NCI-H526 (cell line): ENCODE data around the gene NIT2.
"Not testable (repeated sequence)": the region's sequence is repeated elsewhere in the genome, so short reads cannot be mapped to it uniquely, and the experiment has no call there.

Experiments
- DNase-seq, 2 experiments: peaks; one replicate each; lab custom pipeline; 2025; lab: John Stamatoyannopoulos, UW

Gene NIT2, protein sequence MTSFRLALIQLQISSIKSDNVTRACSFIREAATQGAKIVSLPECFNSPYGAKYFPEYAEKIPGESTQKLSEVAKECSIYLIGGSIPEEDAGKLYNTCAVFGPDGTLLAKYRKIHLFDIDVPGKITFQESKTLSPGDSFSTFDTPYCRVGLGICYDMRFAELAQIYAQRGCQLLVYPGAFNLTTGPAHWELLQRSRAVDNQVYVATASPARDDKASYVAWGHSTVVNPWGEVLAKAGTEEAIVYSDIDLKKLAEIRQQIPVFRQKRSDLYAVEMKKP

DNA sequence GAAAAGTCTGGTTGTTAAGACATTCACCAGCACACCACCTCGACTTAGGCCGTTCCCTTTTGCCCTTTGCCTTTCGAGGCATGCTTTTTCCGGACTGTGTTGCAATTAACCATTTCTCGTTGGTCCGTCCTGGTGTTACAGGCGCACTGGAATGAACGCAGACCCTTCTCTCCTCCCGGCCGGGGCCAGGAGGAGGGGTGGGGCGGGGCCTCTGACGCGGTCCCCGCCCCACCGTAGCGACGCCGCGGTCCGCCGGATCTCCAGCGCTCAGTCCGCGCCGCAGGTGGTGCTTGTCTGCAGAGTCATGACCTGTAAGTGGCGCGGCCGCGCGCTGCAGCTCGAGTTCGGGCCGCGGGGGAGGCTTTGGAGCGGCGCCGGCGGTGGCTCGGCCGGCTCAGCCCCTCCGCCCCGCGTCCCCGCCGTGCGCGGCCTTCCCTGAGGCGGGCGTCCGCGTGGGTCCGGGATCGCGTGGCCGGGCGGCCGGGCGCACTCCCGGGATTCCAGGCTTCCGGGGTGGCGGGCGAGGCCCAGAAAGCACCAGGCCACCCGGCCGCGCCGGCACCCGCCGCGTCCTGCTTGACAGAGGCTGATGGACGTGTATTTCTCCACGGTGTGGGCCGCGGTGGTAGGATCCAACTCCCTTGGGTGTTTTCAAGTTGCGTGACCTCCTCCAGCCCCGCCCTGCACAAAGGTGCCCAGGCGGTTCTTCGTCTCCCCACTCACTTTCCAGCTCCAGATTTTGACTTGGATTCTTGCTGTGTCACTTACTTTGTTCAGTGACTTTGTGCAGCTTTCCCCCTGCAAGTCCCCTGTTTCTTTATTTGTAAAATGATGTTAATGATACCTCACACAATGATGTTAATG is at the start of gene NIT2:
NIT2 (plus strand) TSS at position 270 of the 864 bp plus-strand sequence; CDS start at position 305, 35 bp downstream.
- DNase-seq, result peak; percentile 24 to 88

DNA sequence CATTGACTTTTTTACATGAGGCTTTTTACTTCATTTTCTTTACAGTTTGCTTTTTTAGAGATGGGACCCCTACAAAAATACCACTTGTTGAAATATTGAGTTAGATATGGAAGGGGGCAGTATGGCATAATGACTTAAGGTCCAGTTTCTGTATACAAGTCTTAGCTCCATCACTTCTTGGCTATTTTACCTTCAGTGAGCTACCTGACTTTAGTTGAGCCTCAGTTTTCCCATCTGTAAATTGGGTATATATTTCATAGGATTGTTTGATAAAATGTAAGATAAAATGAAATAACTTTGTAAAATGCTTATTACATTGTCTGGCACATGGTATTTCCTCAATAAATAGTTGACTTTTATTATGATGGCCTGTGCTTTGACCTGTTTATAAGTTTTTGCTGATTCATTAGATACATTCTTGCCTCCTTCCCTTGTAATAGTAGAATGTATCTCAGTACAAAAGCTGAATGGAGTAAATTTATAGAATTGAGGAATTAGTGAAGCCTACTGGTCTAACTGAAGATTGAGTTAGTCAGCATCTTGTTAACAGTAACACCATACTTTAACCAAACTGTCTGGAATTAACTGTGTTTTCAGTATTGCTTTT is 46.2 kb upstream of the NIT2 start:
- no peak for DNase-seq

DNA sequence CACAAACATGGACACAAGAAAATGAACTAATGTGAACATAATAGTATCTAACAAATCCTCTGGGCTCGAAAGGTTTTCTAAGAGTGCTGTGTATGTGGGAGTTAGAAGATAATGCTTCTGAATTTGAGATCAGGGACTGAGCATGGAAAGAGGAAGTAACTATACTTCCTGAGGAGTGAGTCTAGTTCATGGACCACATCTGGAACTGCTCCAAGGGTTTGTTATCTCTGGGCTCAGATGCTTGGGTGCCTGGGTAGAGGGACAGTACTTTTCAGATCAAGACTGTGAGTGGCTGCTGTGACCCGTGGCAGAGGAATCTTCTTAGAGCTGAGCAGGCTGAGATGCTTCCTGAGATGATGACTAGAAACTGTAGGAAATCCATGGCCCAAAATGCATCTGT is 45.2 kb upstream of the NIT2 start:
- DNase-seq, result no peak

DNA sequence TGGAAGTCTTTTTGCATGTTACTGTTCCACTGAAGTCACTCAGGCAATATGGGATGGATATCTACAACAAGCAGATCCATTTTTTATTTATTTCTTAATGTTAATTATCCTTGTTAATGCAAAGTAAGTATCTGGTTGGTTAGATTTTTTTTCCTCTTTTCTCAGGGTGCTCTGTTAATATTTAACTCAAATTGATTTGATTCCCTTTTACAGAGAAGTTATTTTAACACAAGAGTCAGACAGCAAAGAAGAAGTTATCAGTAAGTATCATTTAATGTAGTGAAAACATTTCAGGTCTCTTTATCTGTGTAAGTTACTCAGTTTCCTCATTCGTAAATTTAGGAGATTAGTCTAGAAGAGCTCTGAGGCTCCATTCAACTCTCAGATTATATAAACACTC is 39.5 kb upstream of the NIT2 start:
- no peak for DNase-seq

DNA sequence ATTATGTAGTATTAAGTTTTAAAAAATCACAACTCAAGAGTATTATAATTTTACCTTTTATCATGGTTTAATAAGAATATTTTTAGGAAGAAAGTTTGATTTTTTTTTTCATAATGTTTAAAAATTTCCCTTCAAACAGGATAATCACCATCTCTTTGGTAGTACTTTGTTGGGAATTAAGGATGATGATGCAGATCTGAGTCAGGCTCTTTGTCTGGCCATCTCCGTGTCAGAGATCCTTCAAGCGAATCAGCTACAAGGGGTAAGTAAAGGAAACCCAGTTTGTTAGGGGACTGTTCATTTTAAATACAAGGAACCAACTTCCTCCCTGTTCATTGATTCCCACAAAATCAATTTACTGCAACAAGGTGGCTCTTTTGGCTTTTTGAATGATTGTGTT is 36.8 kb upstream of the NIT2 start:
- no peak for DNase-seq

DNA sequence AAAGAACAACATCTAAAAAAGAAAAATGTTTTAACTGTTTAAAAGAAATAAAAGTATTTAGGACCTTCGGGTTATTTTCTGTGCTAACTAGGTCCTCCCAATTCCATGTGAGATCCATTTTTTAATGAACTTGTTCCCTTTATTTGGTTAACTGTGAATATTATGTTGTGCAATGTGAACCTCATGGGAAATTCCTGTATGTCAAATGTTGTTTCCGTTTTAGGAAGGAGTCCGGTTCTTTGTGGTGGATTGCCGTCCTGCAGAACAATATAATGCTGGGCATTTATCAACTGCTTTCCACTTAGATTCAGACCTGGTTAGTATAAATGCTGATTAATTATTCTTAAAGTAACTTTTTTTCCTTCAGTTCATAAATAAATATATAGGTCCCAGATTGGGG is 35.5 kb upstream of the NIT2 start:
- no peak for DNase-seq

DNA sequence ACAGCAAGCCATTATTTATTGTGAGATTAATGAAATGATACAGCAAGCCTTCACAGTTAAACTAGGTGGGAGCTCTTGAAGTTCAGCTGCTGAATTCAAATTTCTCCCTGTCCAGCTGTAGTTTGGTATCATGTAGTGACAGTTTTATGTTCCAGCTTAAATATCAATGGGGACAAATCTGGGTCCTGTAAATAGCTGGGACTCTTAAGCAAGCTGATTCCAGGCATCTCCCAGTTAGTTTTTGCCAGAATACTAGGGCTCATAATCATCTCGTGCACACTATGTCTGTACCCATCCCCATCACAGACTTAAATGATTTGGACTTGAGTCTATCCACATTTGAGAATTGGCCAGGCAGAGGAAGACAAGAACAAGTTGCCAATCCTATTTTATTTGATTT is 27.9 kb upstream of the NIT2 start:
- no peak for DNase-seq

DNA sequence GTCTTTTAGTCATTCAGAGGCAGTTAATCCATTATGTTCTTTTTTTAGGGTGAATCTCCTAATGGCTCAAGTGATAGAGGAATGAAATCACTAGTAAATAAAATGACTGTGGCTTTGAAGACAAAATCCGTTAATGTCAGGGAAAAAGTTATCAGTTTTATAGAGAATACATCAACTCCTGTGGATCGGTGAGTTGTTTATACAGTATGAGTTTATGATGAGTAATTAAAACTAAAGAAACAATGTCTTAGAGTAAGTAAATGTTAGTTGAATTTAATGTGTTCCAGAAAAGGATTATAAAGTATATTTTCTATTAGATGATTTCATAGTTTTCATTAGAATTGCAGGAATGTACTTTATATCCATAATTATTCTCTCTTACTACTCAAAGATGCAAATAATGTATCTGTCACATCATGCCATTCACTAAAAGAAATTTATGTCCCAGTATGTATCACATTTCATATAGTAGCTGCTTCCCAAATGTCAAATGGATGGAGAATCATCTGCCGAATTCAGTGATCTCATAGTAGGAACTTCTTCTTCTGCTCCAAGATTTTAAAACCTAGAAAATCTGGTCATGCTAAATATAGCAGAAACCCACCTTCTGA is 24.1 kb upstream of the NIT2 start:
- no peak for DNase-seq

DNA sequence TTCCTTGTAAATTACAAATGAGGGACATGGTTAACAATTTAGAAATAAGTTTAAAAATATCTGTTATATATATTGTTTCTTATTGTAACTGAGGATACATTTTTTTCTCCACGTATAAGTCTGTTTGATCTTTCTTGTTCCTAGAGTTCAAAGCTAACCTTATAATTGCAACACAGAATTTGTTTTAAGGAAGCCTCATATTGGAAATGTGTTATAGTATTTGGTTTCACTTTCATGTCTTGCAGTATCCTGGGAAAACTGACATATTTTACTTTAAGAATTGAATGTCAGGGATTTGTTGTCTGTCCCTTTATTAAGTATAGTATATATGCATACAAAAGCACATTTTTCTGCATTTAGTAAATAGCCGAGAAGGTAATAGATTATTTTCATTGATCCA is 23.5 kb upstream of the NIT2 start:
- DNase-seq, result no peak

DNA sequence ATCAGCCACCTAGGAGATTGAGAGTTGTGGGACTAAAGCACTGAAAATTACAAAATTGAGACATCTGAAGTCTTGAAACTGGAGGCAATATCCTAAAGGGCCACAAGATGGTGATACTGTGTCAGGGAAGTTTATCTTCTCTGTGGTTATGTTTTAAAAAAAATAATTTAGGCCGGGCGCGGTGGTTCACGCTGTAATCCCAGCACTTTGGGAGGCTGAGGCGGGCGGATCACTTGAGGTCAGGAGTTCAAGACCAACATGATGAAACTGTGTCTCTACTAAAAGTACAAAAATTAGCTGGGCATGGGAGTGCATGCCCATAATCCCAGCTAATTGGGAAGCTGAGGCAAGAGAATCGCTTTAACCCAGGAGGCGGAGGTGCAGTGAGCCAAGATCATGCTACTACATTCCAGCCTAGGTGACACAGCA is 17.9 kb upstream of the NIT2 start:
- peak; percentile 30 to 69 for DNase-seq

DNA sequence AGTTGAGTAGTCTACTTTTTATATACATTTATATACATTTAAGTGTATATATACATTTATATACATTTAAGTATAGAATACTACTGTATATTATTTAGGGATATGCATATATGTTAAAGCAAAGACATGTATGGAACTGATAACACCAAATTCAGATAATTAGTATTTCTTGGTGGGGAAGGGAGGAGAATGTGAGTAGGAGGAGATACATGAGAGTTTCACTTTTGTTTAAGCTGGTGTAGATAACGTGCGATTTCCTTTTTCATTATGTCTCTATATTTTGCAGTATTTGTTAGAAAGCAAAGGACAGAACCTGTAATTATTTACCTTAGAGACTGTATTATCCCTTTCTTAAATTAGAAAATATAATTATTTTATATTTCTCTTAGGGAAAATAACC is 16.6 kb upstream of the NIT2 start:
- no peak for DNase-seq

DNA sequence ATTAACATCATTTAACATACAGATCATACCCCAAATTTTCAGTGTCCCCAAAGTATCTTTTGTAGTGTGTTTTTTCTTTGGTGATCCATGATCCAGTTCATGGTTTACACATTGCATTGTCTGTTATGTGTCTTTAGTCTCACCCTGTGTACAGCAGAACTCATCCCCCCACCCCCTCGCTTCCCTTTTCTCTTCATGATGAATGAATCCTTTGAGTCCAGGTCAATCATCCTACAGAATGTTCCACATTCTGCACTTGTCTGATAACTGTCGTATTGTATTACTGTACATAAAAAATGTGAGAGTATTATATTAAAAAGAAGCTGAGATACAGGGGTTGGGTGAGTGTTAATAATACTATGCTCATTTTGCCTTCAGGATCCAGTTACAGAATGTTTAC is 14.6 kb upstream of the NIT2 start:
- no peak for DNase-seq

DNA sequence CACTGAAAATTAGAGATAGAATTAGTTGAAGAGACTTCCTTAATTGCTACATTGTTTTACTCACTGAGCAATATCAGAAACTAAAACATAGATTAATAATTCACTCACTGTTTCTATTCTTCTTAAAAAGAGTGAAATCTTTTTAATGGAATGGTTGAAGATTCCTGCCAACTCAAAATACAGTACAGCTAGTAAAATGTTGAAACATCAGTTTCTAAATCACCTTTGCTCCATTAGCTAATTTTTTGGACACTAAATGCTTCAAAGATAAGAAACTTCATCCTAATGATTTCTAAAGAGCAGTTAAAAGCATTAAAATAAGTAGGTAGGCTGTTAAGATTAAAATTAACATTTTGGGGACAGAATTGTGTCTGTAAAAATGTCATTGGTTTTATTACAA is 10.5 kb upstream of the NIT2 start:
- no peak for DNase-seq

DNA sequence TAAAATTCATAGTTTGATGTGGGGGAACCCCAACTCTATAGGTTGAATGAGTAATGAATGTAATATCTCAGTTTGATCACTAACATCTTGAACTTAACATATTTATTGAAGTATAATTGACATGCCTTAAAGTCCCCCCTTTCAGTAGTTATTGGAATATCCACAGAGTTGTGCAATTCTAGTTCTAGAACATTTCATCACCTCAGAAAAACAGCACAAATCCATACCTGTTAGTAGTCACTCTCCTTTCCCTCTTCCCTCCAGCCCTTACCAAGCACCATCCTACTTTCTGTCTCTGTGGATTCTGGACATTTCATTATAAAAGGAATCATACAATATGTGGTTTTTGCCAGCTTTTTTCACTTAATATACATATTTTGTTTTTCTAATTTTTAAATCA is 8.7 kb upstream of the NIT2 start:
- no peak for DNase-seq

DNA sequence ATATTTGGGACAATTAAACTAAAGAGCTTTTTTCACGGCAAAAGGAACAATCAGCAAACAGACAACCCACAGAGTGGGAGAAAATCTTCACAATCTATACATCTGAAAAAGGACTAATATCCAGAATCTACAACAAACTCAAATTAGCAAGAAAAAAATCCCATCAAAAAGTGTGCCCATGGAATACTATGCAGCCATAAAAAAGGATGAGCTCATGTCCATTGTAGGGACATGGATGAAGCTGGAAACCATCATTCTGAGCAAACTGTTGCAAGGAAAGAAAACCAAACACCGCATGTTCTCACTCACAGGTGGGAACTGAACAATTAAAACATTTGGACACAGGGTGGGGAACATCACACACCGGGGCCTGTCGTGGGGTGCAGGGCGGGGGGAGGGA is 7.2 kb upstream of the NIT2 start:
- DNase-seq, result not testable (repeated sequence)

DNA sequence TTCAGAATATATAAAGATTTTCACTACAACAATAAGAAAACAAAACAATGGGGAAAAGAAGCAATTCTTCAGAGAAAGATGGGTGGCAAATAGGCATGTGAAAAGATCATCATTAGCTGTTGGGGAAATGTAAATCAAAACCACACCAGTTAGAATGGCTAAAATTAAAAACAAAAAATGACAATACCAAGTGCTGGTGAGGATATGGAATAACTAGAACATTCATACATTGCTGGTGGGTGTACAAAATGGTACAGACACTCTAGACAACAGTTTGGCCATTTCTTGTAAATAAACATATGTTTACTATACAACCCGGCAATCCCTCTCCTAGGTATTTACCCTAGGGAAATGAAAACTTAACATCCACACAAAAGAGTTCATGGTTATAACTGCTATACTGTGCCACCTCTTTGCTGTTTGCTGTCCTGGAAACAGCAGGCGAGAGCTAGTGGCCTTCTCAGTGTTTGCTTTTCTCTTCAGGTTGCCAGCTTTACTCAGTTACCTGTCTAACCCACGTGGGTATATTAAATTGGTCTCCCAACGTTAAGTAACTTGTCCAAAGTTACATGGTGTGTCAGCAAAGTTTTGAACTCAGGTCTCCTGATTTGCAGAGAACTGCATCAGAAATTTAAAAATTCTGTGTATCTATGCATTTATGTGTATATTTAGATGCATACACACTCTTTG is 4.6 kb upstream of the NIT2 start:
- no peak for DNase-seq

DNA sequence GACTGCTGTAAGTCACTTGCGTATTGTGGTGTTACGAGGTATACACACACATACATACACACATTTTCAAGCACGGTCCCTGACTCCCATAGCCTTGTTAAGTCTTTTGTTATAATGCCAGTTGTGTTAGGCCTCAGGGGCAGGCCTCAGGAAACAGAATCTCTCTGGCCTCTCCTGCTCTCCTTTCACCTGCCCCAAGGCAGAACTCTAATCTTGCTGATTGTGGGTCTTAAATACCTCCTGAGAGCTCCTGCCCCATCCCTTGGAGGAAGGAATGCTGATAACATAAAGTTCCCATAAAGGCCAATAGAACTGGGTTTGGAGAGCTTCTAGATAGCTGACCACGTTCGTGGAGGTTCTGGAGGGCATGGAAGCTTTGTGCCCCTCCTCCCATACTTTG is 3.9 kb upstream of the NIT2 start:
- DNase-seq, result no peak

DNA sequence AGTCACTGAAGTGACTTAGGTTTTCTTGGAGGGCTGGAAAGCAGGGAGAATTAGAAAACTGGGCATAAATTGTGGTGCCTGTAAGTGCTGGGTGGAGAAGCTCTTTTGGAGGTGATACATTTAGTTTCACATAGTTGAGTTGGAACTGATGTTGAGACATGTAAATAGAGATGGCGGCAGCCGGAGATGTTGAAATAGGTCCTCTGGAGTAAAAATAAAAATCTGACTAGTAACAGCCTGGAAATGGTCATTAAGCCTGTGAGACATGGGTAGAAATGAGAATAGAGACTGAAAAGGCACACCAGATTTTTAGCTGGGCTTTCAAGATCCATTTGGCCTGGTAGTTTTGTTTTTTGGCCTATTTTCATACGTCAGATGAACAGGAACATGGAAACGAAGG is 2.9 kb upstream of the NIT2 start:
- no peak for DNase-seq

DNA sequence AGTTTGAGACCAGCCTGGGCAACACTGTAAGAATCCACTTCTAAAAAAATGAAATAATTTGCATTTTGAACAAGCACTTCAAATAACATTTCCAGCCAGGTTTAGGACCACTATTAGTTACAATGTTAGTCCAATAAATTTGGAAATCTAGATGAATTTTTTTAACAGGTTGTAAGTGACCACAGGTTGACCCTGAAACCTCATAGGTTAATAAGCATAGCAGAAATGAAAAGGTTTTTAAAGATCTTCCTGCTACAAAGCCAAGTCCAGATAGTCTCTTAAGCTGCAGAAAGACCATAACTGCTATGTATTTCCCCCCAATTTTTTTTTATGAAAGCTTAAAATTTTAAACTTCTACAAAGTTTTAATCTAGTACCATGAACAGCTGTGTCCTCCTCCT is 1.5 kb upstream of the NIT2 start:
- no peak for DNase-seq

DNA sequence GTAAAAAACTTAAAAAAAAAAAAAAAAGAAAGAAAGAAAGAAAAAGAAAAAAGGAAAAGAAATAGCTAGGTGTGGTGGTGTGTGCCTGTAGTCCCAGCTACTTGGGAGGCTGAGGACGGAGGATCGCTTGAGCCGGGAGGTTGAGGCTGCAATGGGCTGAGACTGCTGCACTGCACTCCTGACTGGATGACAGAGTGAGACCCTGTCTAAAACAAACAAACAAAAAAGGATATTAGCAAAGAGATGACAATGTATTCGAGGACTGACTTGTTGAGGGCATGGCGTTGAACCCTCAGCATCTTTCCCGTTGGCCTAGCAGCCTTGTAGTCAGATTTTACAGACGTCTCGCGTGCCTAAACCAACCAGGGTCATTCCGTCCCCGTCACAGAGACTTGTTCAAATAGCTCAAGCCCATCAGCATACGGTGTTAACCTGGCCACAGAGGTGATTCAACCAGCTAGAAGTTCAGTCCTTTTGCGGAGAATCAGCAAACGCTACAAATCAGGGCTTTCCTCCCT is 528 bp upstream of the NIT2 start:
- no peak for DNase-seq

DNA sequence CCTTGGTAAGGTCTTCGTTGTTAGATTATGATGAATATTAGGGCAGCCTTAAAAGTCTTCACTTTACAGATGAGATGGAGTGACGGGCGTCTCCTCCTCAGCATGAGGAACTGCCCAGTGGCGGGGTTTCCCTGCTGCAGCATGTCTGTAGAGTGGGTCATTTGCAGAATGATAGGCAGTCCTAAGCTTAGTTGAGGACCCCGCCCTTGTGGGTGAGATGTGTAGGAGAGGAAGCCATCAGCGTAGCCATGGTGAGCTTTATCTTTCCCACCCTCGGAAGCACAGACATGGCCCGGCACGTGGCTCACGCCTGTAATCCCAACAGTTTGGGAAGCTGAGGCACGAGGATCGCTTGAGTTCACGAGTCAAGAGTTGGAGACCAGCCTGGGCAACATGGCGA is 877 bp downstream of the NIT2 start:
- DNase-seq, result peak in 1 of 2 experiments; percentile 30

DNA sequence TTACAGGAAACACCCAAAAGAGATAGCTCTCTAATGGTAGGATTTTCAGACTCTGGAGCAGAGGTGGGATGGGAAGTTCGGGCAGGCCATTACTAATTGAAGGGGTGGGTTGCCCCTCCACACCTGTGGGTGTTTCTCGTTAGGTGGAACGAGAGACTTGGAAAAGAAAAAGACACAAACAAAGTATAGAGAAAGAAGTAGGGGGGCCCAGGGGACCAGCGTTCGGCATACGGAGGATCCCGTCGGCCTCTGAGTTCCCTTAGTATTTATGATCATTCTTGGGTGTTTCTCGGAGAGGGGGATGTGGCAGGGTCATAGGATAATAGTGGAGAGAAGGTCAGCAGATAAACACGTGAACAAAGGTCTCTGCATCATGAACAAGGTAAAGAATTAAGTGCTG is 1.7 kb downstream of the NIT2 start:
- not testable (repeated sequence) for DNase-seq
